UCSD-AML1 (cell line): ENCODE results near the gene SLC8A1.

Experiments used
- DNase-seq: peaks from one replicate; lab custom pipeline; 2025; ENCODE audit not compliant: unreplicated experiment; lab: John Stamatoyannopoulos, UW

SLC8A1 gene

GRCh38 chr2:40428439-40428838 is 23.5 kb downstream of the SLC8A1 start:
- DNase-seq: no peak

DNA sequence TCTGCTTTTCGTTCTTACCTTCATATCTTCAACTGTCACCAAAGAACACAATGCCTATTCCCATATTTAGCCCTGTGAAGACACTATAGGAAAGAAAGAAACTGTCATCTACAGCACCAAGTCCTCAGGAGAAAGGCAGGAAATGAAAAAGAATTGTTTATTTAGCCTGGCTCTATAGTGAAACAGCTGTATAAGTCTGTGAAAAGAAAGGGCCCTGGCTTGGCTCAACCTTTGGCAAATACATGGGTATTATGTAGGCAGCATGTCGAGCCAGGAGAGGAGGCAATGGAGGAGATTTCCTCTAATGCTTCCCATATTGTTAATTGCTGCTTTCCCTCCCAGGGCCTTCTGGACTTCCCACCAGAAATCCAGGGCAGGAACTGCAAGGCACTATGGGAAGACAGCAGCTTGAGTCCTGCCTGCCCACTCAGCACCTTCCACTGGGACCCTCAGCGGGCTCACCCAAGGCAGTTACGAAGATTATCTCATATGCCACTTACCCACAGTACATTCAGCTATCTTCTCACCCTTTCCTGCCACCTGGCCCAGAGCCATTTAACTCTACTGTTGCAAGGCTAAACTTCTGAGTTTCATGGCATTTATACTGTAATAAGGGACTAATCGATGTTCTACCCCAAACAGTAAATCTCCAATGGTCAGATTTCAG is 30.1 kb downstream of the SLC8A1 start:
- DNase-seq: no peak

GRCh38 chr2:40420478-40420877 is 31.4 kb downstream of the SLC8A1 start:
- DNase-seq: no peak

DNA sequence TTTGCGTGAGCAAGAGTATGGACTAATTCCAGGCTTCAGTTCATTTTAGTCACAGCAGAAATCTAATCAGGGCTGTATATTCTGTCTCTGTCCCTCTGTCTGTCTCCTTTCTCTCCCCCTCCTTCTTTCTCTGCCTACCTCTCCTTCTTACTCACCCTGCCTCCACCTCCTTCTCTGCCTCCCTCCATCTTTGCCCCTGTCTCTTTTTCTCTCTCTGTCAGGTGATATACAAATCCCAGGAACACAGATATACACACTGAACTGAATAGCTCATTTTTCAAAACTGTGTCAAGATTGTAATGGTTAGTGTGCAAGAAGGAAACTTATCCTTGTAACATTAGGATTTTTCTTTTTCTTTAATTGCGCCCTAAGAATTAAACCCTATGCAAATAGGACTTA is 32.5 kb downstream of the SLC8A1 start:
- DNase-seq: no peak

DNA sequence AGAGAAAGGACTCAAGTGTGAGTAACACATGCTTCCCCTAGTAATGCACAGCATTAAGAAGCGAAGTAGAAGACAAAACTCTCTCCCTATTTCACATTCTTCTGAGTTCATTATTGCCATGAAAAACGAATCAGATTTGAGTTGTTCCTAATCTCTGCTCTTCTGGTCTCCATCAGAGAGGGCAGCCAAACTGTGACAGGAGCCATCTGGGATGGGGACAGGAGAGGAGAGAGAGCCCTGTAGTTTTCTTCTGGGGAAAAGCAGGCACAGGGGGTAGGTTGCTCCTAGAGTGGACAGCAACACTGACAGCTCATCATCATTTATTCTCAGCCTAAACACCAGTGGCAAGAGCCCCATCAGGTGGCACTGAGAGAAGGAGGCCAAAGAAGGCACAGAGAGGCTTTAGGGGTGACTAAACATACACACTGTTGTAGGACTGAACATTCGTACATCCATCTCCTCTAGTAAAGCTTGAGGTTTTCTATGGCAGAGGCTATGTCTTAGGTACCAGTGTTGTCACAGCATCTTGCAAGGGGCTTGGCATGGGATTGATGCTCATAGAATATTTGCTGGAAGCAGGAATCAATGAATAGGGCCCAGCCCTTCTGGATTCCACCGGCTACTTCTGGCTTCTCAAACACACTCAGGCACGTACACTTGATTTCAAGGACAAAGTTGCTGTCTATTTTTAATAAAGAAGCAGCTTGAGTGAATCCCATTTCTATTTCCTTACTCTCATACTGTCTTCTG is 33.1 kb downstream of the SLC8A1 start:
- DNase-seq: no peak

- DNase-seq: no peak
Measured at GRCh38 chr2:40416486-40416885, 35.4 kb downstream of the SLC8A1 start.

GRCh38 chr2:40415391-40415790 is 36.5 kb downstream of the SLC8A1 start:
- no peak for DNase-seq

GRCh38 chr2:40412456-40412855 is 39.4 kb downstream of the SLC8A1 start:
- no peak for DNase-seq

GRCh38 chr2:40410695-40411094 is 41.2 kb downstream of the SLC8A1 start:
- DNase-seq: no peak

- DNase-seq: no peak
Measured at GRCh38 chr2:40409734-40410133, 42.2 kb downstream of the SLC8A1 start.

GRCh38 chr2:40406485-40407289 is 45.2 kb downstream of the SLC8A1 start:
- DNase-seq: no peak

DNA sequence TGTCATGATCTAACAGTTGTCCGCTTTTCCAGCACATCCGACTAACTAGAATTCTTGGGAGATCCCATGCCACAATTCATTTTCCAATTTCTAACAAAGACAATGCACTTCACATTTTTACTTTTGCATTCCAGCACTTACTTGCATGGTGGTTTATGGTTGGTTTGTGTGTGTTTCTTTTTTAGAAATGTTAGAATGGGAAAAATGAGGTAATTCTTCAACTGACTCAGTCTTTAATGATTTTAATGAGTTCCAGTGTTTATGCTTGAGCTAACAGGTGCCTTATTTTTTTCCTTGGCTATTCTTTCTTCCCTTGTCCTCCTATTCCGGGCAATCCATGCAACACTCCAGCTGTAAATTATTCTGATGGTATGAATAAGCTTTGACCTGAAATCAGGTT is 46.4 kb downstream of the SLC8A1 start:
- DNase-seq: no peak

DNA sequence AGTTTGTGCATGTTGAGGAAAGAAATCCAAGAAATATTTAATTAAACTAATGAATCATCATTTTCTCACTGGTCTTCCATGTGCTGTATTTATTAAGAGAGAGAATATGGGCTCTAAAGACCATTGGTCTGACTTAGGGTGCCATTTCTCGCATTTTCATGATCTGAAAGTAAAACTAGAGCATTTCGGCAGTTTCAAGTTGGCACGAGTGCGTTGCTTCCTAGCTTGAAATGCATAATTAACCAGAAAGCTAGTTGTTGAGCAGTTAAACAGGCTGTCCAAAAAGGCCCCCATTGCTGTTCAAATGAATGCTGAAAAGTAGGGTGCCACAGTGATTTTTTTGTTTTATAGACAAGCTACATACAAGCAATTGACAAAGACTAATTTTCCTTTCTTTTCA is 47.4 kb downstream of the SLC8A1 start:
- DNase-seq: no peak

DNA sequence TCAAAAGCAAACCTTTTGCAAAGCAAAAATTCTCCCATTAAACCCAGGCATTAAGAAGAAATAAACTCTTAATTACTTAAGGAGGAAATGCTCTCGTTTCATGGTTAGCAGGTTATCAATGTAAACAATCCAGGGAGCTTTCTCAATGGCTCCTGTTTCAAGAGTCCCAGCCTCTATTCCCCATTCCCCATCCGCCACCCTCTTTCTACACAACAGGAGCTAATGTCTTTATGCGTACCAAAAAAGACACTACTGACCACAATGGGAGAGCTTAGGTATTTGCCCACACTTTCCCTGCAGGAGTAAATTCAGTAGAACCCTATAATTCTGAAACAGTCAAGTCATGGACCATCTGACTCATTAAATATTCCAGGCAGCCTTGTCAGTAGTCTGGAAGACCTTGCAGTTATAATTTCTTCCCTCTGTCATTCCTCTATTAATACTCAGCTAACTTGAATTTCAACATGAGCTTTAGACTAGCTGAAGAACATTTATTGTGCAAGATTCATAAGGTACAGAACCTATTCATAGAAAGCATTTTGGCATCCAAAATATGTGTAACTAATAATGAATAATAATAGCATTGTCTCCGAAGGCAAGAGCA is 48.6 kb downstream of the SLC8A1 start:
- DNase-seq: no peak

DNA sequence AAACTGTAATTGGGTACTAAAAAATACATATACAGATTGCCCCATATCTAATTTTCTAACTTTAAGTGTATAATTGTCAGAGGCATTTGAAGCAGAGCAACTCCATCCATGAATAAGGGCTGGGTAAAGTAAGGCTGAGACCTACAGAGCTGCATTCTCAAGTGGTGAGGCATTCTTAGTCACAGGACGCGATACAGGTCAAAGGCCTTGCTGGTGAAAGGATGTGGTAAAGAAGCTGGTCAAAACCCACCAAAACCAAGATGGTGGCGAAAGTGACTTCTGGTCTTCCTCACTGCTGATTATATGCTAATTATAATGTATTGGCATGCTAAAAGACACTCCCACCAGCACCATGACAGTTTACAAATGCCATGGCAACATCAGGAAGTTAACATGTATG is 50.0 kb downstream of the SLC8A1 start:
- DNase-seq: no peak

- DNase-seq: no peak
Measured at GRCh38 chr2:40400336-40400953, 51.4 kb downstream of the SLC8A1 start.

GRCh38 chr2:40397765-40398164 is 54.1 kb downstream of the SLC8A1 start:
- no peak for DNase-seq

DNA sequence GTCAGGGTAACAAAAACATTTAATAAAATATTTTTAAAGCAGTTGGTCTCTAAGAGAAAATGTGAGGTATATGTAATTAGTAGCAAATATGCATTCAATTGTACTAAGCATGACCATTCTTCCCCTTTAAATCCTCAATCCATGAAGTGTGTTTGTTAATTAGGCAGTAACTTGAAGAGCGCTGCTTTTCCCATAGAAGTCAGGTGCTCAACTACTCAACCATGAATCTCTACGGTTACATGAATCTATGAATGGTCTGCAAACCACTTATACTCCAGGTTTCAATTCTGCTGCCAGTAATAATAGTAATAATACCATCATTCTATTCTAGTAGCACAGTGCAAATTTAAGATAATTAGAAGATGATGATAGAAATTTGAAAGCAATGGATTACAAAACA is 55.8 kb downstream of the SLC8A1 start:
- no peak for DNase-seq

- DNase-seq: no peak
Measured at GRCh38 chr2:40395169-40396073, 56.5 kb downstream of the SLC8A1 start.

DNA sequence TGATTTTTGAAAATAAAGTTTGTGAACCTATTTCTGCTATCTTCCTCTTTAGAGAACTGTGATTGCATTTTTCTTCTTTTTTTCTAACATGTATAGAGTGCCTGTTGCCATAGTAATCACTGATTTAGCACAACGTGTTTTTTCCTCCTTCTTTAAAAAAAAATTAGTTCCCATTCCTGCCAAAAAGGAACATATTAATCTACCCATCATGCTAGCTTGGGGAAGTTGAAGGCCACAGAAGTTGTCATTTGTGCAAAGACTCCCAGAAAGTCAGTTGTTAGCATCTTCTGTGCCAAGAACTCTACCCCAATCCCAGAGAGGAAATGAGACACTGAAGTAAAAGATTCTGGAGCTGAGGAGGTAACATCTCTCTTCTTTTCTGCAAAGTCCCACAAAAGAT is 57.3 kb downstream of the SLC8A1 start:
- no peak for DNase-seq
